Urinary bladder (tissue), 4 donors: ENCODE data around the gene CYP2W1. TPM values are rescaled to one million over a fixed set of nuclear protein-coding genes. Genes with fewer than 3 reads are reported as not detected.

ENCODE experiments used
- DNase-seq: peaks from one replicate; pipeline ENCODE4 v3.0.0-alpha.2; 2015; ENCODE audit errors: extremely low spot score
- H3K27ac ChIP-seq: one replicate; pipeline ENCODE4 v1.5.1; 2013; ENCODE audit warnings: low read depth, mild to moderate bottlenecking, moderate library complexity
- H3K36me3 ChIP-seq: one replicate; pipeline ENCODE4 v1.6.1; 2013; ENCODE audit warnings: mild to moderate bottlenecking, moderate library complexity; ENCODE audit not compliant: insufficient read depth
- H3K4me1 ChIP-seq: one replicate; pipeline ENCODE4 v1.6.1; 2013; ENCODE audit warnings: mild to moderate bottlenecking, moderate library complexity; ENCODE audit not compliant: insufficient read depth
- H3K4me3 ChIP-seq: one replicate; pipeline ENCODE4 v1.5.1; 2013; ENCODE audit warnings: low read depth, low read length
- WGBS: extraction: QIAGEN DNeasy Blood & Tissue Kit; methylation state at CpG from one replicate; pipeline ENCODE4 v1.1.7; 2013; 5-methylcytosine and 5-hydroxymethylcytosine counted together
- polyA plus RNA-seq: library from polyadenylated mRNA; stranded (reverse); fragments of 200-250 nt; gene quantifications from one replicate; pipeline ENCODE4 v1.2.3, GENCODE V29; 2013
- total RNA-seq: library from RNA; depleted of rRNA; stranded (reverse); fragments of >200 nt; gene quantifications from one replicate; pipeline ENCODE4 v1.2.3, GENCODE V29; 2014
- donor health status: healthy with polysubstance abuse.
- donor health status: healthy.

CYP2W1 gene
- total and polyA plus RNA-seq, 2 donors, result 0.22 to 7.5 TPM

DNA sequence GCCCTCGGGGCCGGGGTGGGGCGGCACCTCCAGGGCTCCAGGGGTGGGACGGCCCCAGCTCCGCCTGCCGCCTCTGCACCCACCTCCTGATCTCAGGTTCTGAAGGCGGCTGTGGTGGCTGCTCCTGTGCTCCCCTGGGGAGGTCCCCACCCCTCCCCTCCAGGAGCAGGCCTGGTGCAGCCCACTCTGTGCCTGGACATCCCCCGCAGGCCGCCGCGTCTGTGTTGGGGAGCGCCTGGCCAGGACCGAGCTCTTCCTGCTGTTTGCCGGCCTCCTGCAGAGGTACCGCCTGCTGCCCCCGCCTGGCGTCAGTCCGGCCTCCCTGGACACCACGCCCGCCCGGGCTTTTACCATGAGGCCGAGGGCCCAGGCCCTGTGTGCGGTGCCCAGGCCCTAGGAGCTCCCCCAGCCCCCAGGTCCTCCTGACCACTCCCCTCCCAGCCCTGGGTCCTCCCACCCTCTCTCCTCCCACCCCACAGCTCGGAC lies 5.5 kb downstream of the CYP2W1 start:
- H3K4me1 ChIP-seq, result peaks cover 1% of the 10 kb centered on the region
- WGBS, result 17% methylated on average over 24 of the region's 24 CpGs
- H3K27ac ChIP-seq, result no peak overlapping the region
- H3K4me3 ChIP-seq, result no peak overlapping the region
- no peak for DNase-seq
- no peaks in the 10 kb centered on the region for H3K36me3 ChIP-seq

GRCh38 chr7:988963-989529 lies 6.1 kb downstream of the CYP2W1 start:
- H3K36me3 ChIP-seq, result no peaks in the 10 kb centered on the region
- no peak for DNase-seq
- 44% methylated on average over 15 of the region's 15 CpGs for WGBS

DNA sequence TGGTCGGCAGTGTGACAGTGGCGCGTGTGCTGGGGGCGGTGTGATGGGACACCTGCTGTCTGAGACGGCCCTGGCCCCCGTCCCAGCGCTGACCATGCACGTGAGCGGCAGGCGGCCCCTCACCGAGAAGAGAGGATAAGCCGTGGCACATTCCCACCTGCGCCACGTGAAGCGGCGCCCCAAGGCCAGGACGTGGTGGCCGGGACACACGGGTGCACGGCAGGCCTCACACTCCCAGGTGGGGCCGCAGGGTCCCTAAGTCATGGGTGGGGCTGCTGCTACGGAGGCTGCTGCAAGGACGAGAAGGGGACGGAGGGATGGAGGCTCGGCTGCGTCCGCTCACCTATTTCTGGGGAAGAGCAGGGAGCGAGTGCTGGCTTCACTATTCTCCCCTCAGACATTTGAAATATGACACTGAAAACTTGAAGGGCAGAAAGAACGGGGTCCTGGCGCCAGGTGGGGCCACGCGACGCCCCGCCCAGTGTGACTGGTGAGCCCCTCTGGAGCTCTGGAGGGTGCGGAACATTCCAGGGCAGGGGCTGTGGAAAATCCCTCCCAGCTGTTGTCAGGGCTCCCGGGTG lies 7.5 kb downstream of the CYP2W1 start:
- Histone ChIP-seq H3K27ac (no peak overlapping the region), H3K4me1 (peaks cover 1% of the 10 kb centered on the region), H3K36me3 (no peaks in the 10 kb centered on the region), H3K4me3 (no peak overlapping the region)
- 63% methylated on average over 36 of the region's 36 CpGs for WGBS
- DNase-seq, result no peak

More at GRCh38 chr7:988963-989529, 6.1 kb downstream of the CYP2W1 start:
- Histone ChIP-seq H3K4me3 (no peak overlapping the region), H3K27ac (no peak overlapping the region), H3K4me1 (peaks cover 1% of the 10 kb centered on the region)

- no peak overlapping the region for H3K27ac ChIP-seq
- H3K4me1 ChIP-seq, result peaks cover 1% of the 10 kb centered on the region
- DNase-seq, result no peak
- H3K36me3 ChIP-seq, result no peaks in the 10 kb centered on the region
- WGBS, result 59% methylated on average over 35 of the region's 35 CpGs
- no peak overlapping the region for H3K4me3 ChIP-seq
Observed at GRCh38 chr7:990933-991728, 8.2 kb downstream of the CYP2W1 start.

DNA sequence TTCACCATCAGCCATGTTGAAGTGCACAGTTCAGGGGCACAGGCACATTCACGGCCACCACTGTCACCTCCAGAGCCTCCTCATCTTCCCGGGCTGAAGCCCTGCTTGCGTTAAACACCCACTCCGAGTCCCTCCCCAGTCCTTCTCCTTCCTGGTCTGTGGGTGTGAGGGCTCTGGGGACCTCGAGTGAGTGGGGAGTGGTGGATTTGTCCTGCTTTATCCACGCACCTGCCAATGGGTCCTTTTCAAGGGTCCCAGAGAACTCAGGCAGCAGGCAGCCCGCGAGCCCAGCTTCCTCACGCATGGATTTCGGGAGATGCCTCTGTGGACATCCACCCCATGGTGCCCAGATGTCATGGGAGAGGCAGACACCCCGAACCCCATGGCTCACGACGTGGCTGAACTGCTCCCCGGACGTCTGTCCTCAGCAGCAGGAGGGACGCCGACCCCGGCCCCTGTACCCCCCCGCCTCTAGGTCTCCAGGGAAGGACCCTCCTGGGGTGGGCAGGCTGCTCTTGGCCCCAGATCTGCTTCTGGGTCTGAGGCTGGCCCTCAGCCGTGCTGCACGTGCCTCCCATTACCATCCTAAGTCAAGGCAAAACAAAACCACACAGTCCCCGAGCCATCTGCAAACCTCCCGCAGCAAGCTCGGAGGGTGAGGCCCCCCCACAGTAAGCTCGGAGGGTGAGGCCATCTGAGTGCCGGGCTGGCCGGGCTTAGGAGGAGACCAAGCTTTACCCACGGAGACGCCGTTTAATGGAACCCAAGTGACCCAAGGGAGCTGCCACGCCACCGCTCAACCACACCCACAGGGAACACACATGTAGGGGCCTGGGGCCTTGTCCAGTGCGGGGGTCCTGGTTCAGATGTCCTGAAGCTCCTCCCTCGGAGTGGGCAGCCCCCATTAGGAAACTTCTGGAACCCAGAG lies 9.0 kb downstream of the CYP2W1 start:
- no peak for DNase-seq
- no peak overlapping the region for H3K27ac ChIP-seq
- no peaks in the 10 kb centered on the region for H3K4me1 ChIP-seq
- 73% methylated on average over 34 of the region's 34 CpGs for WGBS
- H3K36me3 ChIP-seq, result no peaks in the 10 kb centered on the region
- no peak overlapping the region for H3K4me3 ChIP-seq

DNA sequence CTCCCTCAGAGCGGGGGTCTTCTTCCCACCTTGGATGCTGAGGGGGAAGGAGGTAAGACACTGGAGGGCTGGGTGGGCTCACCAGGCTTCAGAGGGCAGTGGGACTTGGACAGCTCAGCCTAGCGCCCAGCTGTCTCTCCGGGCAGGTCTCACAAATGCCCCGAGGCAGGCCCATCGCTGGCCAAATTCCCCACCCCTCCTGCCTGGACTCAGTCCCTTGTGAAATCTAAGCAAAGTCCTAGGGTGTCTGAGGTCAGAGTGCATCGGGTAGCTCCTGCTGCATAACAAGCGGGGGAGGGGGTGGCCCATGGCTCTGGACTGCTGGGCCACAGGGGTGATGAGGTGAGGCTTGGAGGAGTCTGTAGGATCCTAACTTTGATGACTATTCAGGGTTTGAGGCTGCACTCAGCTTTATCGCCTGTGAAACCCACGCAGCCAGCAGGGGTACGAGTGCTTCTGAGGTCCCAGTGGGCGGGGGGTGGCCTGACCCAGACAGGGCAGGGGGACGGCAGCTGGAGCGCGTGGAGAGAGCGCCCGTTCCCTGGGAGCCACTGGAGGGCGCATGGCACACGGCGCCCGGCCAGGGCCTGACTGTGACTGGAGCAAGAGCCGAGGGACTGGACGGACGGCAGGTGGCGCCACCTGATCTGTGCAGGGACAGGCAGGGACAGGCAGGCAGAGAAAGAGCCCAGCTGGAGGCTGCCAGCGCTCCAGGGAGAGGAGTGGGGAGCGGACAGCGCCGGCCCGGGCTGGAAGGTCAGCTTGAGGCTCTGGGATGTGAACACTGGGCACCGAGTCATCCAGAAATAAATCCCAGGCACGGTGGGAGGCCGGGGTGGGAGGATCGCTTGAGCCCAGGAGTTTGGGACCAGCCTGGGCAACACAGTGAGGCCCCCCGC lies 10.0 kb downstream of the CYP2W1 start:
- 19% methylated on average over 34 of the region's 34 CpGs for WGBS
- DNase-seq, result peak; percentile 85

GRCh38 chr7:994592-995308 lies 11.8 kb downstream of the CYP2W1 start:
- Histone ChIP-seq H3K4me3 (no peak overlapping the region), H3K4me1 (no peaks in the 10 kb centered on the region)
- WGBS, result 76% methylated on average over 28 of the region's 28 CpGs

More for the DNA sequence above, 10.0 kb downstream of the CYP2W1 start:
- Histone ChIP-seq H3K27ac (no peak overlapping the region), H3K4me3 (no peak overlapping the region), H3K36me3 (no peaks in the 10 kb centered on the region), H3K4me1 (no peaks in the 10 kb centered on the region)

GRCh38 chr7:995571-995970 lies 12.6 kb downstream of the CYP2W1 start:
- no peak for DNase-seq
- Histone ChIP-seq H3K4me3 (no peak overlapping the region), H3K27ac (no peak overlapping the region), H3K36me3 (no peaks in the 10 kb centered on the region), H3K4me1 (no peaks in the 10 kb centered on the region)
- WGBS, result 88% methylated on average over 14 of the region's 14 CpGs

More at GRCh38 chr7:994592-995308, 11.8 kb downstream of the CYP2W1 start:
- no peak overlapping the region for H3K27ac ChIP-seq
- no peak for DNase-seq
- no peaks in the 10 kb centered on the region for H3K36me3 ChIP-seq

GRCh38 chr7:996079-996872 lies 13.3 kb downstream of the CYP2W1 start:
- DNase-seq, result no peak
- no peaks in the 10 kb centered on the region for H3K36me3 ChIP-seq
- whole genome bisulfite sequencing, result 85% methylated on average over 38 of the region's 38 CpGs
- no peak overlapping the region for H3K4me3 ChIP-seq
- no peaks in the 10 kb centered on the region for H3K4me1 ChIP-seq
- H3K27ac ChIP-seq, result no peak overlapping the region

DNA sequence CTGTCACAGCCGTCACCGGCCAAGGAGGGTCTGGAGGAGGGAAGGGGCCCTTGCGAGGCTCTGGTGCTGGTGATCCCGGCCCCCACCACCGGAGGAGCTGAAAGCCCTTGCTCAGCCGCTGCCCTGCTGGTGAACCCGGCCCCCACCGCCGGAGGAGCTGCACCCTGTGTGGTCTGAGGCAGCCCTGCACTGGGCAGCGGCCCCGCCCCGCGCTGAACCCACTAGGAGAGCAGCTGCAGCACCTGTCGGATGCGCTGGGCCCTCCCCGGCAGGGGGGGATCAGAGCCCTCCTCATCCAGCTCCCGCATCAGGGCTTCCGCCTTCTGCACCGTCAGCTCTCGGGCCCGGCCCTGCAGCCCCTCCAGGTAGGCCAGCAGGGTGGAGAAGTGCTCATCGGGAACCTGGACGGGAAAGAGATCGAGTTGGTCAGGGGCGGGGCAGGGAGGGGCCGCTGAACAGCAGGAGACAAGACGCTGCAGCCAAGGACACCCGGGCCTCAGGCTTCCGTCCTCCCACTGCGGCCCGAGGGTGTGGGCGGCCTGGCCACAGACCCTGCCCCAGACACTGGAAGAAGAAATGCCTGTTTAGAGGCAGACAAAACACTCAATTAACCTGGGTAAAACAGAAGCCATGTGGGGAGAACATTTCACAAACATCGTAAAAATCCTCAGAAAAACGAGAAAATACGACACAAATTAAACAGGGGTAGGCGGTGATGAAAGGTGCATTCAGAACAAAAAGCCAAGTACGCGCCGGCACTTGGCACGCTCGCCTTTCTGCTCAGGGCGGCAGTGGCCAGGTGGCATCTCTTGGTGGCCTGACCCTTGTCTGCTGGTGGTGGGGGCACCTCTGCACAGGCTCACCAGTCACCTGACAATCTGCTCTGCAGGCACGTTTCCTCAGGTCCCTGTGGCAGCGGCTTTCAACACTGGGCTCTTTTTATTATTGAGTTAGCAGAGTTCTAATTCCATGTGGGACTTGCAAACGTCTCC lies 14.7 kb downstream of the CYP2W1 start:
- no peaks in the 10 kb centered on the region for H3K36me3 ChIP-seq
- no peaks in the 10 kb centered on the region for H3K4me1 ChIP-seq
- WGBS, result 78% methylated on average over 45 of the region's 45 CpGs
- H3K27ac ChIP-seq, result no peak overlapping the region
- H3K4me3 ChIP-seq, result no peak overlapping the region
- no peak for DNase-seq
